K562 (cell line): ENCODE measurements around the gene MPV17L2. TPM values are rescaled to one million over a fixed set of nuclear protein-coding genes. Genes with fewer than 3 reads are reported as not detected.
A peak's percentile ranks its signal among the peaks of the same experiment; 100 is the strongest.

Experiments
- ARID1B ChIP-seq: fragments of 450-650 bp; IDR thresholded peaks from 2 replicates; pipeline ENCODE4 v1.6.1; 2016; ENCODE audit warnings: antibody characterized with exemption, mild to moderate bottlenecking, inconsistent platforms
- ETS2 ChIP-seq: IDR thresholded peaks from 2 replicates; pipeline ENCODE4 v1.6.1; 2016; ENCODE audit warnings: borderline replicate concordance, missing genetic modification characterization, mild to moderate bottlenecking, moderate library complexity, missing compliant biosample characterization; ENCODE audit not compliant: poor library complexity, severe bottlenecking
- GTF2F1 ChIP-seq: IDR thresholded peaks from 2 replicates; pipeline ENCODE4 v1.6.1; 2011; ENCODE audit warnings: low read depth, low read length, improper control_type of control experiment
- MTA2 ChIP-seq: fragments of 450-650 bp; IDR thresholded peaks from 2 replicates; pipeline ENCODE4 v1.6.1; 2016; ENCODE audit warnings: low read depth
- PCBP2 ChIP-seq: fragments of 200-400 bp; formaldehyde crosslinking; IDR thresholded peaks from 2 replicates; pipeline ENCODE4 v1.6.1; 2018; ENCODE audit warnings: low read length, low read depth, mild to moderate bottlenecking, moderate library complexity; ENCODE audit not compliant: poor library complexity, severe bottlenecking
- ZC3H11A ChIP-seq: IDR thresholded peaks from 2 replicates; pipeline ENCODE4 v1.6.1; 2012; ENCODE audit warnings: low read depth, low read length, improper control_type of control experiment
- ZKSCAN8 ChIP-seq: fragments of 200-800 bp; sonication (Bioruptor generic); IDR thresholded peaks from 2 replicates; pipeline ENCODE4 v1.6.1; 2016; ENCODE audit warnings: missing genetic modification characterization, missing compliant biosample characterization
- ZNF354B ChIP-seq: fragments of 250-450 bp; sonication (Bioruptor Pico); IDR thresholded peaks from 2 replicates; pipeline ENCODE4 v1.4.0; 2020
- ZNF445 ChIP-seq: fragments of 250-450 bp; sonication (Bioruptor Pico); IDR thresholded peaks from 2 replicates; pipeline ENCODE4 v1.4.0; 2020; ENCODE audit warnings: low read depth, mild to moderate bottlenecking, moderate library complexity
- ZNF77 ChIP-seq: fragments of 250-450 bp; sonication (Bioruptor Pico); IDR thresholded peaks from 2 replicates; pipeline ENCODE4 v1.5.0; 2020
- polyA plus RNA-seq, 8 experiments: library from polyadenylated mRNA; depleted of rRNA in 4 of 8; stranded (reverse) in 5 of 8; unstranded in 3 of 8; fragments of >200 nt; fragmentation: Nextera tagmentation in 2 of 8; fragmentation: Illumina TruSeq in 1 of 8; extraction: Ambion mirVana in 2 of 8; extraction: Trizol in 1 of 8; gene quantifications; 2 replicates each; pipeline versions ENCODE4 v1.2.1 to v1.2.3, GENCODE V29; 2011 to 2014; ENCODE audit warnings: inconsistent platforms in 1 of 8, missing spikeins in 1 of 8
- total RNA-seq, 7 experiments: library from RNA; depleted of rRNA in 6 of 7; stranded (reverse); fragments of >200 nt in 6 of 7; fragmentation: Illumina TruSeq in 2 of 7; extraction: Trizol in 2 of 7; gene quantifications; 2 replicates each; pipeline versions ENCODE4 v1.2.1 to v1.2.3, GENCODE V29; 2011 to 2021; ENCODE audit warnings: low replicate concordance in 1 of 7
- TF ChIP-seq, protein P1 (sequence below), 2 experiments: fragments of 150-350 bp in 1 of 2; IDR thresholded peaks; 2 replicates each; pipeline ENCODE4 v1.6.1; 2012 to 2016; ENCODE audit warnings: low read depth in 2 of 2, low read length in 2 of 2, mild to moderate bottlenecking in 1 of 2, moderate library complexity in 1 of 2
- TF ChIP-seq, protein P2 (sequence below): fragments of 450-650 bp; formaldehyde crosslinking; IDR thresholded peaks from 2 replicates; pipeline ENCODE4 v1.4.0; 2020; ENCODE audit warnings: mild to moderate bottlenecking
- TF ChIP-seq, protein P3 (sequence below), 2 experiments: IDR thresholded peaks in 1 of 2; conservative IDR thresholded peaks in 1 of 2; 2 replicates each; pipeline ENCODE4 v1.6.1; 2016; ENCODE audit warnings: low read depth in 2 of 2, mild to moderate bottlenecking in 1 of 2, missing compliant biosample characterization in 1 of 2, missing genetic modification characterization in 1 of 2, moderate library complexity in 1 of 2
- TF ChIP-seq, protein P4 (sequence below): fragments of 450-650 bp; IDR thresholded peaks from 2 replicates; pipeline ENCODE4 v1.6.1; 2016; ENCODE audit warnings: mild to moderate bottlenecking

MPV17L2 gene
- total and polyA plus RNA-seq, 9 of the 15 experiments (the other 6 are each of a cell fraction or from before 2014, with no cell fraction given), result 10.6 to 60.2 (median 28.5) TPM

DNA sequence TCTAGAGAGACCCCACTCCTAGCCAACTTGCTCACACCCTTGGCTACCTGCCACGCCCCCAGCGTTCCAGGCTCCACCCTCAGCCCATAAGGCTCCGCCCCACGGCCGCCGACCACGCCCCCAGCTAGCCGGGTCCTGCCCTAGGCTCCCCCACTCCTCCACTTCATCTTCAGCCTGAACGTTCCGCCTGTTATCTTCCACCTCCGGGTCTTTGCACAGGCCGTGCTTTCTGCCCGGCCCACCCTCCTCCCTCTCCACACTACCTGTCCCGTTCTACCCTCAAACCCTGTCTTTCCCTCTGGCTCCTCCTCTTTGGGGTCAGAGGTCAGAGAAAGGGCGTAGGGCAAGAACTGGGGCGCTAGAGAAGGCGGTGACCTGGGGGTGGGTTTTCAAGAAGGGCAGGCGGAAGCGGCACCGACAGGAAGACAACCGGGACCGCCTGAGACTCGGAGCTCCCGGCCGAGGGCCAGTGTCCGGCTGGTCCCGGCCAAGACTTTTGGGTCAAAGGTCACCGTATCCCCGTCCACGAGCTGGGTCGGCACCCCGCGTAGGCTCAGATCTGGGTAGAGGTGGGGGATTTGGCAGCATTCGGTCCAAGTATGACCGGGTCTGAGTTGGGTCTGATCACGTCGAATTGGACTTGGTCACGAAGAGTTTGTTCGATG, 31.0 kb downstream of the MPV17L2 start (continued):
- TF ChIP-seq, protein P1, sequence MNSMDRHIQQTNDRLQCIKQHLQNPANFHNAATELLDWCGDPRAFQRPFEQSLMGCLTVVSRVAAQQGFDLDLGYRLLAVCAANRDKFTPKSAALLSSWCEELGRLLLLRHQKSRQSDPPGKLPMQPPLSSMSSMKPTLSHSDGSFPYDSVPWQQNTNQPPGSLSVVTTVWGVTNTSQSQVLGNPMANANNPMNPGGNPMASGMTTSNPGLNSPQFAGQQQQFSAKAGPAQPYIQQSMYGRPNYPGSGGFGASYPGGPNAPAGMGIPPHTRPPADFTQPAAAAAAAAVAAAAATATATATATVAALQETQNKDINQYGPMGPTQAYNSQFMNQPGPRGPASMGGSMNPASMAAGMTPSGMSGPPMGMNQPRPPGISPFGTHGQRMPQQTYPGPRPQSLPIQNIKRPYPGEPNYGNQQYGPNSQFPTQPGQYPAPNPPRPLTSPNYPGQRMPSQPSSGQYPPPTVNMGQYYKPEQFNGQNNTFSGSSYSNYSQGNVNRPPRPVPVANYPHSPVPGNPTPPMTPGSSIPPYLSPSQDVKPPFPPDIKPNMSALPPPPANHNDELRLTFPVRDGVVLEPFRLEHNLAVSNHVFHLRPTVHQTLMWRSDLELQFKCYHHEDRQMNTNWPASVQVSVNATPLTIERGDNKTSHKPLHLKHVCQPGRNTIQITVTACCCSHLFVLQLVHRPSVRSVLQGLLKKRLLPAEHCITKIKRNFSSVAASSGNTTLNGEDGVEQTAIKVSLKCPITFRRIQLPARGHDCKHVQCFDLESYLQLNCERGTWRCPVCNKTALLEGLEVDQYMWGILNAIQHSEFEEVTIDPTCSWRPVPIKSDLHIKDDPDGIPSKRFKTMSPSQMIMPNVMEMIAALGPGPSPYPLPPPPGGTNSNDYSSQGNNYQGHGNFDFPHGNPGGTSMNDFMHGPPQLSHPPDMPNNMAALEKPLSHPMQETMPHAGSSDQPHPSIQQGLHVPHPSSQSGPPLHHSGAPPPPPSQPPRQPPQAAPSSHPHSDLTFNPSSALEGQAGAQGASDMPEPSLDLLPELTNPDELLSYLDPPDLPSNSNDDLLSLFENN (IDR thresholded peaks at IDR 0.05; ENCODE audit: low read depth in 2 of 2, low read length in 2 of 2), result peak in 1 of 2 experiments; percentile 58; a peak in 1 of 4 replicates
- TF ChIP-seq ZC3H11A (no peak), ZNF77 (no peak), ZNF445 (CRISPR knock-in tag) (no peak), ZKSCAN8 (no peak), ARID1B (peak; percentile 79), ETS2 (no peak), PCBP2 (no peak), MTA2 (peak; percentile 88), GTF2F1 (no peak), ZNF354B (CRISPR knock-in tag) (no peak)
- TF ChIP-seq, protein P2, sequence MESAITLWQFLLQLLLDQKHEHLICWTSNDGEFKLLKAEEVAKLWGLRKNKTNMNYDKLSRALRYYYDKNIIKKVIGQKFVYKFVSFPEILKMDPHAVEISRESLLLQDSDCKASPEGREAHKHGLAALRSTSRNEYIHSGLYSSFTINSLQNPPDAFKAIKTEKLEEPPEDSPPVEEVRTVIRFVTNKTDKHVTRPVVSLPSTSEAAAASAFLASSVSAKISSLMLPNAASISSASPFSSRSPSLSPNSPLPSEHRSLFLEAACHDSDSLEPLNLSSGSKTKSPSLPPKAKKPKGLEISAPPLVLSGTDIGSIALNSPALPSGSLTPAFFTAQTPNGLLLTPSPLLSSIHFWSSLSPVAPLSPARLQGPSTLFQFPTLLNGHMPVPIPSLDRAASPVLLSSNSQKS (CRISPR knock-in tag), result 0 out of 2 replicates have a peak, but pooled peaks have one; percentile 32
- TF ChIP-seq, protein P3, sequence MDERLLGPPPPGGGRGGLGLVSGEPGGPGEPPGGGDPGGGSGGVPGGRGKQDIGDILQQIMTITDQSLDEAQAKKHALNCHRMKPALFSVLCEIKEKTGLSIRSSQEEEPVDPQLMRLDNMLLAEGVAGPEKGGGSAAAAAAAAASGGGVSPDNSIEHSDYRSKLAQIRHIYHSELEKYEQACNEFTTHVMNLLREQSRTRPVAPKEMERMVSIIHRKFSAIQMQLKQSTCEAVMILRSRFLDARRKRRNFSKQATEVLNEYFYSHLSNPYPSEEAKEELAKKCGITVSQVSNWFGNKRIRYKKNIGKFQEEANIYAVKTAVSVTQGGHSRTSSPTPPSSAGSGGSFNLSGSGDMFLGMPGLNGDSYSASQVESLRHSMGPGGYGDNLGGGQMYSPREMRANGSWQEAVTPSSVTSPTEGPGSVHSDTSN (CRISPR knock-in tag; IDR thresholded peaks at IDR 0.05; ENCODE audit: low read depth), result no peak
- TF ChIP-seq, protein P3 (tag; conservative IDR thresholded peaks at IDR 0.05; ENCODE audit: low read depth), result no peak
- TF ChIP-seq, protein P4, sequence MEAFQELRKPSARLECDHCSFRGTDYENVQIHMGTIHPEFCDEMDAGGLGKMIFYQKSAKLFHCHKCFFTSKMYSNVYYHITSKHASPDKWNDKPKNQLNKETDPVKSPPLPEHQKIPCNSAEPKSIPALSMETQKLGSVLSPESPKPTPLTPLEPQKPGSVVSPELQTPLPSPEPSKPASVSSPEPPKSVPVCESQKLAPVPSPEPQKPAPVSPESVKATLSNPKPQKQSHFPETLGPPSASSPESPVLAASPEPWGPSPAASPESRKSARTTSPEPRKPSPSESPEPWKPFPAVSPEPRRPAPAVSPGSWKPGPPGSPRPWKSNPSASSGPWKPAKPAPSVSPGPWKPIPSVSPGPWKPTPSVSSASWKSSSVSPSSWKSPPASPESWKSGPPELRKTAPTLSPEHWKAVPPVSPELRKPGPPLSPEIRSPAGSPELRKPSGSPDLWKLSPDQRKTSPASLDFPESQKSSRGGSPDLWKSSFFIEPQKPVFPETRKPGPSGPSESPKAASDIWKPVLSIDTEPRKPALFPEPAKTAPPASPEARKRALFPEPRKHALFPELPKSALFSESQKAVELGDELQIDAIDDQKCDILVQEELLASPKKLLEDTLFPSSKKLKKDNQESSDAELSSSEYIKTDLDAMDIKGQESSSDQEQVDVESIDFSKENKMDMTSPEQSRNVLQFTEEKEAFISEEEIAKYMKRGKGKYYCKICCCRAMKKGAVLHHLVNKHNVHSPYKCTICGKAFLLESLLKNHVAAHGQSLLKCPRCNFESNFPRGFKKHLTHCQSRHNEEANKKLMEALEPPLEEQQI, result no peak
